Measurements from ENCODE around the gene RNF130. TPM values are rescaled to one million over a fixed set of nuclear protein-coding genes. Genes with fewer than 3 reads are reported as not detected.

RNF130 gene
- total and polyA plus RNA-seq, 2 donors from 2014 or later: 73.9 to 88.1 TPM

DNA sequence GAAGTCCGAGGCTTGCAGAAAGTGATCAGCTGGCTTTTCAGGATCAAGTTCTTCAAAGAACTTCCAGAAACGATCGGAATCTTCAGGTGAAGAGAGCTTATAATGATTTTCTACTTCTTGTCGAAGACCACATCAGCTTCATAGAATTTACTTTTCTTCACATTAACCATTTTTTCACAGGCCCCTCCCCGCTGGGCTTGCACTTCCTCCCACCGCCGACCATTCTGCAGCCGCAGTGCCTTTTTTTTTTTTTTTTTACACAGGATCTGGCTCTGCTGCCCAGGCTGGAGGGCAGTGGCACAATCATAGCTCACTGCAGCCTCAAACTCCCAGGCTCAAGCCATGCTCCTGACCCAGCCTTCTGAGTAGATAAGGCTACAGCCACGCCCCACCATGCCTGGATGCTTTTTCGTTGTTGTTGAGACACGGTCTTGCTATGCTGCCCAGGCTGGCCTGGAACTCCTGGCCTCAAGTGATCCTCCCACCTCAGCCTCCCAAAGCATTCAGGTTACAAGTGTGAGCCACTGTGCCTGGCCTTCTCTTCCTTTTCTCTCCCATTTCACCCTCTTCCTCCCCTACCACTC lies 15.3 kb upstream of the RNF130 start:
- Histone ChIP-seq H3K36me3 (ENCODE audit: control insufficient read depth in 2 of 3, insufficient read depth in 3 of 3, low read length in 3 of 3) (no peaks in the 10 kb centered on the region), H3K4me3 (ENCODE audit: low read length in 3 of 3) (no peak overlapping the region), H3K27me3 (ENCODE audit: control insufficient read depth, insufficient read depth, low read length) (no peaks in the 10 kb centered on the region), H3K4me1 (ENCODE audit: control insufficient read depth in 2 of 3, insufficient read depth in 2 of 3, low read depth in 1 of 3, low read length in 3 of 3) (peaks cover 0 to 8% (median 3%) of the 10 kb centered on the region in 3 donors), H3K9me3 (ENCODE audit: control insufficient read depth in 2 of 3, insufficient read depth in 1 of 3, low read length in 3 of 3) (no peaks in the 10 kb centered on the region), H3K9ac (ENCODE audit: low read length in 3 of 3) (no peak overlapping the region), H3K27ac (ENCODE audit: low read depth in 2 of 2, low read length in 2 of 2) (no peak overlapping the region)
- TF ChIP-seq CTCF (IDR thresholded peaks at IDR 0.05; ENCODE audit: borderline replicate concordance, extremely low read depth, insufficient read depth): no peak
- intact Hi-C loops (cut with DNase I): no loop called here
- DNase-seq (peak in 1 of 5 donors; percentile 16), FAIRE-seq (no peak)

DNA sequence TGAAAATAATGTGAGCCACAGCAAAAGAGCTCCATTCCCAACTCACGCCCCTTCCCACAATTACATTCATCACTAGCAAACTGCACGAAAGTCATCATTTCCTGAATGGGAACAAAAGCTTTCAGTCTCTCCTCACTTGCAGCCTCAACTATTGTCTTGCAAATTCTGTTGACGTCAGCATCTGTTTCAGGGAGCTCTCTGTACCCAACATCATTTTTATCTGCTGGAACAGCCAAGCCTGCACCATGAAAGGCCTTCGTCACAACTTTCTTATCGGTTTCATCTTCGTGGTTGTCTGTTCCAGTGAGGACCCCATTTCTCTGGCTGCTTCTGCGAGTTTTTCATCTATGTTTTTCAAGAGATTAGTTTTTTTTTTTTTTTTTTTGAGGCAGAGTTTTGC lies 14.3 kb upstream of the RNF130 start:
- peaks cover 0 to 2% (median 0%) of the 10 kb centered on the region in 3 donors for H3K4me1 ChIP-seq (ENCODE audit: control insufficient read depth in 2 of 3, insufficient read depth in 2 of 3, low read depth in 1 of 3, low read length in 3 of 3)
- no peaks in the 10 kb centered on the region for H3K36me3 ChIP-seq (ENCODE audit: control insufficient read depth in 2 of 3, insufficient read depth in 3 of 3, low read length in 3 of 3)
- no peak for TF ChIP-seq CTCF (IDR thresholded peaks at IDR 0.05; ENCODE audit: borderline replicate concordance, extremely low read depth, insufficient read depth)
- H3K27me3 ChIP-seq (ENCODE audit: control insufficient read depth, insufficient read depth, low read length): no peaks in the 10 kb centered on the region
- DNase-seq (peak in 1 of 5 donors; percentile 19), FAIRE-seq (no peak)
- intact Hi-C loops (cut with DNase I): no loop called here
- H3K27ac ChIP-seq (ENCODE audit: low read depth in 2 of 2, low read length in 2 of 2): no peak overlapping the region
- H3K9ac ChIP-seq (ENCODE audit: low read length in 3 of 3): no peak overlapping the region
- no peaks in the 10 kb centered on the region for H3K9me3 ChIP-seq (ENCODE audit: control insufficient read depth in 2 of 3, insufficient read depth in 1 of 3, low read length in 3 of 3)
- H3K4me3 ChIP-seq (ENCODE audit: low read length in 3 of 3): no peak overlapping the region

DNA sequence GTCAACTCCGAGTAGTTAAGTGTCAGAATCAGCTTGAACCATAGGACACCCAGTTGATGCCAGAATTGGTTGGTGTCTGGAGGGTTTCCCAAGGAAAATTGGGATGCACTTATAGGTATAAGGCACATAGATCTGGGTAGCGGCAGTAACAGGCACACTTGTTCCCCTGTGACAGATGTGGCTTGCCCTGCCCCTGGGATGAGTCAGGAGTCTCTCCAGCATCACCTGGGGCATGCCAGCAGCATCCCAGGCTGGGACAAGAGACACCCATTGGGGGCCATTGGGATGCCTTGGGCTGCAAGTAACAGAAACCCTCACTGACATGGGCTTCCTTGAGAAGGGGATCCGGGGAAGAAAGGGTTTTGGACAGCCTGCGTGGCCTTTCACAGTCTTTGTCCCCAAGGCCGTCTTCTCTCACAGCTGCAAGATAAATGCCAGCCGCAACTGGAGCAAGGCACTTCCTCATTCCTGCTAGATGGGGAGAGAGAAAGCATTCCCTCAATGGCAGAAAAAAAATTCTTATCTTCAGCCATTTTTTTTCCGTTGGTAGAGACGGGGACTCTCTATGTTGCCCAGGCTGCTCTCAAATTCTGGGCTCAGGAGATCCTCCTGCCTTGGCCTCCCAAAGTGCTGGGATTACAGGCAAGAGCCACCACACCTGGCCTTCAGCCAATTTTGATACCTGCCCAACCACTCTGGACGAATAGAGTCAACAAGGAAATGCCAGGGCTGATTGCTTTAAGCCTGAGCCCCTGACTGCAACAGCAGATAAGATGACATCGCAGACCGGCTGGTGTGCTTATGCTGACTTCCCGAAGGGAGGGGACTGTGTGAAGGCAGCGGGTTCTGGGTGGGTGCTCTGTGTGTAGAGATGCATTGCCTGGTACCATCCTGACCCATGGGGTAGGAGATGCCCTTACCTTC lies 13.3 kb upstream of the RNF130 start:
- Histone ChIP-seq H3K4me3 (ENCODE audit: low read length in 3 of 3) (no peak overlapping the region), H3K4me1 (ENCODE audit: control insufficient read depth in 2 of 3, insufficient read depth in 2 of 3, low read depth in 1 of 3, low read length in 3 of 3) (peaks cover 0 to 2% (median 0%) of the 10 kb centered on the region in 3 donors), H3K9ac (ENCODE audit: low read length in 3 of 3) (no peak overlapping the region), H3K27ac (ENCODE audit: low read depth in 2 of 2, low read length in 2 of 2) (no peak overlapping the region), H3K9me3 (ENCODE audit: control insufficient read depth in 2 of 3, insufficient read depth in 1 of 3, low read length in 3 of 3) (no peaks in the 10 kb centered on the region), H3K36me3 (ENCODE audit: control insufficient read depth in 2 of 3, insufficient read depth in 3 of 3, low read length in 3 of 3) (no peaks in the 10 kb centered on the region), H3K27me3 (ENCODE audit: control insufficient read depth, insufficient read depth, low read length) (no peaks in the 10 kb centered on the region)
- intact Hi-C loops (cut with DNase I): no loop called here
- DNase-seq (peak in 3 of 5 donors; percentile 24 to 50 (median 46)), FAIRE-seq (no peak)
- no peak for TF ChIP-seq CTCF (IDR thresholded peaks at IDR 0.05; ENCODE audit: borderline replicate concordance, extremely low read depth, insufficient read depth)
